ENCODE measurements around the gene SVIL.
"Not testable (repeated sequence)": the region's sequence is repeated elsewhere in the genome, so short reads cannot be mapped to it uniquely, and the experiment has no call there.

DNA sequence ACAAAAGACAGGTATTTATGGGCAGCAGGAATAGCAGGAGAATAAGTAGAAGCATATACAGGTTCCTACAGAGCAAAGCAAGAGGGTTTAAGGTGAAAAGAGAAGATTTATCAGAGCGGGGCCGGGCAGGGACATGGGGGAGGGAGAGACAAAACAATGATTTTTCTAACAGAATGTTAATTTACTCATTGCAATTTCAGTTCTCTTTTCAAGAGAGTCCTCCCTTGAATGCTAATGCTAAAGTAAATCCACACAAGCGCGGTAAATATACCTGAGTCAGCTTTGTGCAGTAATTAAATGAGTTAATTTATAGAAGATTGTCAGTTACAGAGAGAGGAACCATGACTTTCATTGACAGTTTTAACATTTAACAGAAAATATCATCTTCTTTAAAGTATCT, 127.0 kb downstream of the SVIL start:
- TF ChIP-seq LCORL (IDR thresholded peaks at IDR 0.05); LCORL (CRISPR knock-in tag; IDR thresholded peaks at IDR 0.05); EP300 (IDR thresholded peaks at IDR 0.05; ENCODE audit: low read depth in 2 of 2, low read length in 2 of 2); EP300 (CRISPR knock-in tag; IDR thresholded peaks at IDR 0.05; ENCODE audit: borderline replicate concordance); ZFP1 (CRISPR knock-in tag; IDR thresholded peaks at IDR 0.05); MYNN (CRISPR knock-in tag; IDR thresholded peaks at IDR 0.05; ENCODE audit: low read depth); ZNF143 (CRISPR knock-in tag; IDR thresholded peaks at IDR 0.05); SUZ12 (IDR thresholded peaks at IDR 0.05; ENCODE audit: low read depth, low read length); HNF4A (CRISPR knock-in tag; IDR thresholded peaks at IDR 0.05); SMAD9 (CRISPR knock-in tag; IDR thresholded peaks at IDR 0.05); ARNT (IDR thresholded peaks at IDR 0.05); NR1H2 (CRISPR knock-in tag; IDR thresholded peaks at IDR 0.05; ENCODE audit: borderline replicate concordance, low read depth); SMC3 (IDR thresholded peaks at IDR 0.05; ENCODE audit: low read length): not testable (repeated sequence)
- TF ChIP-seq, protein P1, sequence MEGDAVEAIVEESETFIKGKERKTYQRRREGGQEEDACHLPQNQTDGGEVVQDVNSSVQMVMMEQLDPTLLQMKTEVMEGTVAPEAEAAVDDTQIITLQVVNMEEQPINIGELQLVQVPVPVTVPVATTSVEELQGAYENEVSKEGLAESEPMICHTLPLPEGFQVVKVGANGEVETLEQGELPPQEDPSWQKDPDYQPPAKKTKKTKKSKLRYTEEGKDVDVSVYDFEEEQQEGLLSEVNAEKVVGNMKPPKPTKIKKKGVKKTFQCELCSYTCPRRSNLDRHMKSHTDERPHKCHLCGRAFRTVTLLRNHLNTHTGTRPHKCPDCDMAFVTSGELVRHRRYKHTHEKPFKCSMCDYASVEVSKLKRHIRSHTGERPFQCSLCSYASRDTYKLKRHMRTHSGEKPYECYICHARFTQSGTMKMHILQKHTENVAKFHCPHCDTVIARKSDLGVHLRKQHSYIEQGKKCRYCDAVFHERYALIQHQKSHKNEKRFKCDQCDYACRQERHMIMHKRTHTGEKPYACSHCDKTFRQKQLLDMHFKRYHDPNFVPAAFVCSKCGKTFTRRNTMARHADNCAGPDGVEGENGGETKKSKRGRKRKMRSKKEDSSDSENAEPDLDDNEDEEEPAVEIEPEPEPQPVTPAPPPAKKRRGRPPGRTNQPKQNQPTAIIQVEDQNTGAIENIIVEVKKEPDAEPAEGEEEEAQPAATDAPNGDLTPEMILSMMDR (CRISPR knock-in tag; IDR thresholded peaks at IDR 0.05), result not testable (repeated sequence)
- TF ChIP-seq, protein P2, sequence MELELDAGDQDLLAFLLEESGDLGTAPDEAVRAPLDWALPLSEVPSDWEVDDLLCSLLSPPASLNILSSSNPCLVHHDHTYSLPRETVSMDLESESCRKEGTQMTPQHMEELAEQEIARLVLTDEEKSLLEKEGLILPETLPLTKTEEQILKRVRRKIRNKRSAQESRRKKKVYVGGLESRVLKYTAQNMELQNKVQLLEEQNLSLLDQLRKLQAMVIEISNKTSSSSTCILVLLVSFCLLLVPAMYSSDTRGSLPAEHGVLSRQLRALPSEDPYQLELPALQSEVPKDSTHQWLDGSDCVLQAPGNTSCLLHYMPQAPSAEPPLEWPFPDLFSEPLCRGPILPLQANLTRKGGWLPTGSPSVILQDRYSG (CRISPR knock-in tag; IDR thresholded peaks at IDR 0.05), result not testable (repeated sequence)
